Measurements from ENCODE around the gene RGS3. TPM values are rescaled to one million over a fixed set of nuclear protein-coding genes. Genes with fewer than 3 reads are reported as not detected.
A peak's percentile ranks its signal among the peaks of the same experiment; 100 is the strongest.

RGS3 gene
- total RNA-seq, 2 experiments from 2014 or later = 51.0 to 51.5 TPM

DNA sequence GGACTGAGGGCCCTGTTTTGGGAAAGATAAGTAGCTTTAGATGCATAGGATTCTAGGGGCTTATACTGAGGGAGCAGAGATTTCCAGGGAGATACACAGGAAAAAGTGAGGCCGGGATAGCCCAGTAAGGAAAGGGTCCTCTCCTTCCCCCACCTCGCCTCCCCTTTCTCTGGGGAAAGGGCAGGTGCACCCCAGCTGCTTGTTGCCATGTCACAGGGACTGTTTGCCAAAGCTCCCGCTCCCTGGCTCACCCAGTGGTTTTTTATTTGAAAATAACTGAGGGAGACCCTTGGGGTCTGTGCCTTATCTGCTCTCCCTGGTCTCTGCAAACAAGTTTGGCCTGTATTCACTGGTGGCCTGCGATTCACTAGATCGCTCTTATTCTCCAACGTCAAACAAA, 51.2 kb downstream of the RGS3 start:
- POLR2A ChIA-PET = interaction anchor here (1.1 to 3.5 kb wide), 2 partner anchors 9 to 104 kb away, joined by 3 to 30 read pairs; partner anchors contain the start of genes C9orf43 and POLE3

DNA sequence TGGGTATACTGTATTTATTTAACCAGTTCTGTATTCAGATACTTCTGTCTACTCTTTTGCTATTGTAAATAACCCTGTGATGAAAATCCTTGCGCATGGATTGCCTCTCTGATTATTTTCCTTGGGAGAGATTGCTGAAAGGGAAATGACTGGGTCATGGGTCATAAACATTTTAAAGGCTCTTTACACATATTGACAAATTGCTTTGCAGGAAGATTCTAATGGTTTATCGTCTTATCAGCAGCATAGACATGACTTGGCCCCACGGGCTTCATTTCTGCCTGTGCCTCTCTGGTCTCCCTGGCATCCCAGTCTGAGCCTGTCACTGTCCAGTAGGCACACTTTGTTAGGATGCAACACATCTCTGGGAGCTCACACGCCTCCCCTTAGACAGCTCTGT, 52.3 kb downstream of the RGS3 start:
- TF ChIP-seq, protein P1, sequence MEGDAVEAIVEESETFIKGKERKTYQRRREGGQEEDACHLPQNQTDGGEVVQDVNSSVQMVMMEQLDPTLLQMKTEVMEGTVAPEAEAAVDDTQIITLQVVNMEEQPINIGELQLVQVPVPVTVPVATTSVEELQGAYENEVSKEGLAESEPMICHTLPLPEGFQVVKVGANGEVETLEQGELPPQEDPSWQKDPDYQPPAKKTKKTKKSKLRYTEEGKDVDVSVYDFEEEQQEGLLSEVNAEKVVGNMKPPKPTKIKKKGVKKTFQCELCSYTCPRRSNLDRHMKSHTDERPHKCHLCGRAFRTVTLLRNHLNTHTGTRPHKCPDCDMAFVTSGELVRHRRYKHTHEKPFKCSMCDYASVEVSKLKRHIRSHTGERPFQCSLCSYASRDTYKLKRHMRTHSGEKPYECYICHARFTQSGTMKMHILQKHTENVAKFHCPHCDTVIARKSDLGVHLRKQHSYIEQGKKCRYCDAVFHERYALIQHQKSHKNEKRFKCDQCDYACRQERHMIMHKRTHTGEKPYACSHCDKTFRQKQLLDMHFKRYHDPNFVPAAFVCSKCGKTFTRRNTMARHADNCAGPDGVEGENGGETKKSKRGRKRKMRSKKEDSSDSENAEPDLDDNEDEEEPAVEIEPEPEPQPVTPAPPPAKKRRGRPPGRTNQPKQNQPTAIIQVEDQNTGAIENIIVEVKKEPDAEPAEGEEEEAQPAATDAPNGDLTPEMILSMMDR (IDR thresholded peaks at IDR 0.05) = no peak
- ChIA-PET CTCF (no interaction called here), POLR2A (interaction anchor here (1.9 to 2.8 kb wide), 2 partner anchors 10 to 64 kb away, joined by 6 to 29 read pairs; no protein-coding TSS in a partner anchor)
- H3K4me1 Mint-ChIP-seq (ENCODE audit: low read depth) = peaks cover 86% of the 10 kb centered on the region
- no peak overlapping the region for H3K4me3 Mint-ChIP-seq
- ATAC-seq = no peak
- peaks cover 26% of the 10 kb centered on the region for H3K36me3 Mint-ChIP-seq (ENCODE audit: low read depth)
- H3K9me3 Mint-ChIP-seq = no peaks in the 10 kb centered on the region
- DNase-seq = no peak
- H3K27ac Mint-ChIP-seq = peak overlapping the region; percentile 26
- intact Hi-C loops (cut with micrococcal nuclease) = loop anchor here (2.0 to 10.0 kb wide), 2 partner anchors 69 to 241 kb away; partner anchors contain the start of genes CDC26 and PRPF4
- H3K27me3 Mint-ChIP-seq = no peaks in the 10 kb centered on the region

More for the DNA sequence above, 51.2 kb downstream of the RGS3 start:
- intact Hi-C loops (cut with micrococcal nuclease) = loop anchor here (10.0 kb wide), 1 partner anchor 240 kb away; the partner anchor contains the start of genes CDC26 and PRPF4
- Mint-ChIP-seq H3K27me3 (no peaks in the 10 kb centered on the region), H3K4me3 (no peak overlapping the region), H3K36me3 (ENCODE audit: low read depth) (peaks cover 20% of the 10 kb centered on the region), H3K4me1 (ENCODE audit: low read depth) (peaks cover 78% of the 10 kb centered on the region), H3K27ac (no peak overlapping the region), H3K9me3 (no peaks in the 10 kb centered on the region)
- ATAC-seq (no peak), DNase-seq (no peak)
- TF ChIP-seq, protein P1 (IDR thresholded peaks at IDR 0.05) = no peak
- CTCF ChIA-PET = interaction anchor here (0.9 to 2.1 kb wide), 2 partner anchors 64 to 77 kb away, joined by 3 to 7 read pairs; no protein-coding TSS in a partner anchor

DNA sequence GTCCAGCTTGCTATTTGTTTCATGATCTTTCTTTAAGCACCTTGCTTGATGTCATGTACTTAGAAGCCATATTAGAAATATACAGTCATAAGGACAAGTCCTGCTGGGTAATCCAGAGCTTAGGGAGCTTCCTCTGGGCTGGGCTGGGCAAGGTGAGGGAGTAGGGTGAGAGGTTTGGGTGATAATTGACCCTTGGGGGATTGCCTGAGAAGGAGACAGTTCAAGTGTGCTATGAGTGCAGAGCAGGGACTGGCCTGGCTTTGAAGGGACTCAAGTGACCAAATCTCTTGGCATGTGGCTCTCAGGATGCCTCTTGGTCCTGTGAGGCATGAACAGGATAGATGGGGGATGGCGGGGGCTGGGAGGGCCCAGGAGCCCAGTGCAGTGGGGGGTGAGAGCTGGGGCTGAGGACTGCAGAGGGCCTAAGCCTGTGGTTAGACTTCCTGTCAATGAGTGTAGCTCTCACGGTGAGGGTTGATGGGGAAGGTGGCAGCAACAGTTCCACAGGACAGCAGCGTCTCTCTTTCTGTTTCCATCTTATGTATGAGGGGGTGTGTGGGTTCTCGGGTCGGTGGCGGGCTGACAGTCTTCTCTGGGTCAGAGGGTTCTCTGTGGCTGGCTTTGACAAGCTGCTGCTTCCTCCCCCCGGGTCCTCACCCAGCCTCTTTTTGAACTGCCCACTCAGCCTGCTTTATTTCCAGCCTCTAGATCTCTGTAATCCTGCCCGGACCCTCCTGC, 53.5 kb downstream of the RGS3 start:
- ChIA-PET CTCF (interaction anchor here (0.7 to 3.3 kb wide), 17 partner anchors 9 to 242 kb away, joined by 3 to 22 read pairs (median 4); partner anchors contain the start of genes CDC26 and PRPF4), POLR2A (interaction anchor here (0.9 to 2.8 kb wide), 9 partner anchors 9 to 297 kb away, joined by 3 to 29 read pairs (median 4); partner anchors contain the start of genes C9orf43 and POLE3)
- DNase-seq (peak; percentile 96), ATAC-seq (peak; percentile 75)
- peaks cover 33% of the 10 kb centered on the region for H3K36me3 Mint-ChIP-seq (ENCODE audit: low read depth)
- H3K27me3 Mint-ChIP-seq = no peaks in the 10 kb centered on the region
- H3K4me1 Mint-ChIP-seq (ENCODE audit: low read depth) = peaks cover 85% of the 10 kb centered on the region
- peak overlapping the region; percentile 94 for H3K27ac Mint-ChIP-seq
- peak overlapping the region; percentile 95 for H3K4me3 Mint-ChIP-seq
- intact Hi-C loops (cut with micrococcal nuclease) = loop anchor here (2.0 to 10.0 kb wide), 2 partner anchors 70 to 242 kb away; partner anchors contain the start of genes CDC26 and PRPF4
- TF ChIP-seq, protein P1 (IDR thresholded peaks at IDR 0.05) = no peak
- H3K9me3 Mint-ChIP-seq = no peaks in the 10 kb centered on the region

DNA sequence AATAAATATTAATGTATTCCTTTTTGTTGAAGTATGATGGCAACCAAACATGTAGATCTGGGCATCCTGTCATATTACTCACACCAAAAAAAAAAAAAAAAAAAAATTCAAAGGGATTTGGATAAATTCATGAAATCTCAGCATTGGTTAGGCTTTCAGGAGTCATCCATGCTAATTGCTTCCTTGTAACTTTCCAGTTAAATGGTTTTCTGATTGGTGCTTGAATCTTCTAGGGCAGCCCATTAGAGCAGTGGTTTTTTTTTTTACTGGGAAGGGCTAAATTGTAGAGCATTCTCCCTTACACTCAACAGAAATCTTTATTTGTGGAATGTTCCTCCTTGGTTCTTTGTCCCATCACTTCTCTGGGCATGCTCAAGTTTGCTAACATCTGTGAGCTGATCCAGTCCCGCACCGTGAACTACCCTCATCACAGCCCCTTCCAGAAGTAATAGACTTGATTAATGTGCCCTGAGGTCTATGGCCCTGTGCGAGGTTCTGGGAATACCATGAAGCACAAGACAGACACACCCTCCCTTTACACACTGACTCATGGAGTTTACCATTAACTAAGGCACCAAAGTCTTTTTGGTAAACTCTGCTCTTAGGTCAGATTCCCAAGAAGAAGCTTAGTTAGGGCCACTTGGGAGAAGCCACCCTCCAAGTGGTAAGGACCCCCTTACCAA, 56.0 kb downstream of the RGS3 start:
- H3K36me3 Mint-ChIP-seq (ENCODE audit: low read depth) = peaks cover 58% of the 10 kb centered on the region

More for the DNA sequence above, 56.0 kb downstream of the RGS3 start:
- no peak for ATAC-seq
- TF ChIP-seq, protein P1 (IDR thresholded peaks at IDR 0.05) = no peak
- Mint-ChIP-seq H3K9me3 (no peaks in the 10 kb centered on the region), H3K27ac (peak overlapping the region; percentile 94), H3K4me3 (peak overlapping the region; percentile 95), H3K27me3 (no peaks in the 10 kb centered on the region), H3K4me1 (ENCODE audit: low read depth) (peaks cover 85% of the 10 kb centered on the region)
- ChIA-PET CTCF (interaction anchor here (1.0 to 4.4 kb wide), 8 partner anchors 12 to 138 kb away, joined by 3 to 22 read pairs (median 11); partner anchors contain the start of gene ALAD), POLR2A (interaction anchor here (0.6 to 1.4 kb wide), 5 partner anchors 19 to 114 kb away, joined by 3 to 5 read pairs (median 4); no protein-coding TSS in a partner anchor)
- no peak for DNase-seq
- intact Hi-C loops (cut with micrococcal nuclease) = loop anchor here (10.0 kb wide), 1 partner anchor 245 kb away; the partner anchor contains the start of genes CDC26 and PRPF4

Measured in activated CD8-positive, alpha-beta T cell treated with anti-CD3 and anti-CD28 coated beads for 36 hours (primary cell).